Erythroblast (primary cell): ENCODE data around the gene DPY30.

ENCODE experiments used
- GATA1 ChIP-seq: IDR thresholded peaks from 2 replicates; pipeline ENCODE4 v1.6.1; 2011; ENCODE audit warnings: low read depth, mild to moderate bottlenecking, control low read depth, low read length, moderate library complexity
- POLR2A ChIP-seq: IDR thresholded peaks from 2 replicates; pipeline ENCODE4 v1.6.1; 2011; ENCODE audit warnings: mild to moderate bottlenecking, low read length

- TF ChIP-seq POLR2A, result no peak
- no peak for TF ChIP-seq GATA1
These were observed 21.8 kb upstream of the DPY30 start for GRCh38 chr2:32061430-32061829.
